HG03039 (cell line): ENCODE measurements around the gene SORCS2.

Experiments used
- ATAC-seq: cut with Tn5 transposase; IDR thresholded peaks from one replicate; pipeline ENCODE4 v1.9.1; 2021; ENCODE audit warnings: mild to moderate bottlenecking, moderate library complexity; ENCODE audit not compliant: unreplicated experiment

Gene SORCS2

GRCh38 chr4:7299908-7300710 is 107.8 kb downstream of the SORCS2 start:
- ATAC-seq: no peak

GRCh38 chr4:7300711-7301095 is 108.4 kb downstream of the SORCS2 start:
- no peak for ATAC-seq

DNA sequence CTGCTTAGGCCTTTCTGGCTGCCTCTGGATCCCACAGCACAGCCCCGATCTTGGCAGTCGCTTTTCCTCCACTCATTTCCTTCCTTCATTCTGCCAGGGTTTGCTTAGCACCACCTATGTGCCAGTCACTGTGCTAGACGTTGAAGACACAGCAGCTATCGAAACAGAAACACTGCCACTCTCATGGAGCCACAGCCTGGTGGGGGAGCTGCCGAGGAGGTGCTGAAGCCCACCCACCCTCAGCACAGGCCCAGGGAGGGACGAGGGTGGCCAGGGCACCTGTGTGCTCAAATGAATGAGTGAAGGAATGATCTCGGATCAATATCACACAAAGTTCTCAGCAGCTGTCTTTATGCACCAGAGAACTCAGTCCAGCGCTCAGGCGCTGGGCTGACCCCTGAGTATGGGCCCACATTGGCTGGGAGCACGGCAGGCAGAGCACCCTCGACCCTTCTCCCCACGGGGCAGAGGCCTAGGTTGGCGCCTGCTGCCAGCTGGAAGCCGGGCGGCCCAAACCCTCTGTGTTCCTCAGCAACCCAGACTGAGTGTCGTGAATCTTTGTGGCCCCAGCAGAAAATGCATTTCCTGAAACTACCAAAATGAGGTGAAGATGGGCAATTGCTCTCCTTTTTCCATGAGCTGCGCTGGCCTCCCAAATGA is 108.9 kb downstream of the SORCS2 start:
- ATAC-seq: no peak

GRCh38 chr4:7301846-7302630 is 109.7 kb downstream of the SORCS2 start:
- ATAC-seq: no peak

DNA sequence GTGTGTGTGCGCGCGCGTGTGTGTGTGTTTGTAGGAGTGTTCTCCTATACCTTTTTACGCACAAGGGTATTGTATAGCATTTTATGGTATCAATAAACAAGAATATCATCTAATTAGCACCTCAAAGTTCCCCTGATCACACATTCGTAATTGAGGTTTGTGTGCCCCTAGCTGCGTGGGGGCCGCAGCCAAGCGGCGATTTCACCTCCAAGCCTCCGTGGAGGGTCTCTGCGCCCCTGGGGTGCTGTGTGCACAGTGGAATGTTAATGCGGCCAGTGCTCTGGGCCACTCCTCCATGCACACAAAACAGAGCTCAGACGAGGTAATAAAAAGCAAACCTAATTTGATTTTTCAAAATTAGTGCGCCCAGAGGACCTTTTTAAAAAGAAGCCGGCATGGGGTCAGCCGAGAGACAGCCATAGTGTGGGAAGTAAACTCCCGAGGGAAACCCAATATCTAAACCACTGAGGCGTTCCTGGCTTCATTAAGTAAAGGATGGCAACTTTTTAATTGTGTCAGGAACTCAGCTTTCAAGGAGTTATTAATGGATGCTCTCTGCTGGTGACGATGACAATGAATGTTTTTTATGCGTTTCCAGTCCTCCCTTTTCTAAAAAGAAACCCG is 110.6 kb downstream of the SORCS2 start:
- no peak for ATAC-seq

DNA sequence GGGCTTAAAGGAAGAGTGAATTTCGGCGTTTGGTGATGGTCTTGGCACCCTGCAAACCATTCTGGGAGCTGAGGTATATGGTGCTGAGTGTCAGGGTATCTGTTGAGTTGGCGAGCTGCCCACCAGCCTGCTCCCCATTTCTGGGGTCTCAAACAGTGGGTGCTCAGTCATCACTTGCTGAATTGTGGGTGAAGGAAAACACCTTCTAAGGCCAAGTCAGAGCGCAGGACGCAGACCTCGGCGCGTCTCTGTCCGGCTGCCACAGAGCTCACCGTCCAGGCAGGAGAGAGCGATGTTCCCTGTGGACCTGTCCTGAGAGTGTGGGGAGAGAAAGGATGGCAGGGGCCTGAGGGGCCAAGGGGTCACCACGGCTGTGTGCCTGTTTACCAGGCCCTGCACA is 111.2 kb downstream of the SORCS2 start:
- no peak for ATAC-seq

DNA sequence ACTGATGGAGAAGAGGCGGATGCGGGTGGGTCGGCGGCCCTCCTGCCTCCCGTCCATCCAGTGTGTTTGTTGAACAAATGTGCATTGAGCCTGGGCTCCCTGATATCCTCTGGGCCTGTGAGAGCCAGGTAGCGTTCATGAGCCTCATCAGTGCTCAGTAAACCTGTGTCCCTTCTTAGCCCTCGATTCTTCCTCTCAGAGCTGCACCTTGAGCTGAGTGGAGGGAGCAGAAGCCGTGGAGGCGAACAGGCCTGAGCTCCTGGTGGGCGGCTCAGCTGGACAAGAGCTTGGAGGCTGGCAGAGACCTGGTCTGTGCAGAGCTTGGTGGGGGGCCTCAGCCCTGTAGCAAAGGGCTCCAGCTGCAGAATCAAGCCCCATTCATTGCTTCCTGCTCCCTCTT is 112.1 kb downstream of the SORCS2 start:
- ATAC-seq: no peak

- ATAC-seq: no peak
Measured at GRCh38 chr4:7306021-7306965, 114.0 kb downstream of the SORCS2 start.

DNA sequence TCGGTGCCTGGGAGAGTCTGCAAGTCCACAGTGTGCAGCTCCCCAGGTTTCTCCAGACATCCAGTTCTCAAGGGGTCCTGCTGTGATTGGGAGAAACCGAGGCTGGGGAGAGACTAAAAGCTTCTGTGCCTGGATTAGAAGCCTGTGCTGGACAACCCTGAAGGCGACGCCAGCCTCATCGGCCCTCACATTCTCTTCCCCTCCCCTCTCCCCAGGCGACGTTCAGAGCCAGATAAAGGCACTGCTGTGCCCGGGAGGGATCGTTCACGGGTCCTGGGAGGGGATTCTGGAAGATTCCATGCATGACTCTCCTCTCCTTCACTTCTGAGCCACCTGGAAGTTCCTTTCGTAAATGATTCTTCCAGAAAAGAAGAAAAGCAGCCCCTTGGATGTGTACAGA is 114.6 kb downstream of the SORCS2 start:
- no peak for ATAC-seq

DNA sequence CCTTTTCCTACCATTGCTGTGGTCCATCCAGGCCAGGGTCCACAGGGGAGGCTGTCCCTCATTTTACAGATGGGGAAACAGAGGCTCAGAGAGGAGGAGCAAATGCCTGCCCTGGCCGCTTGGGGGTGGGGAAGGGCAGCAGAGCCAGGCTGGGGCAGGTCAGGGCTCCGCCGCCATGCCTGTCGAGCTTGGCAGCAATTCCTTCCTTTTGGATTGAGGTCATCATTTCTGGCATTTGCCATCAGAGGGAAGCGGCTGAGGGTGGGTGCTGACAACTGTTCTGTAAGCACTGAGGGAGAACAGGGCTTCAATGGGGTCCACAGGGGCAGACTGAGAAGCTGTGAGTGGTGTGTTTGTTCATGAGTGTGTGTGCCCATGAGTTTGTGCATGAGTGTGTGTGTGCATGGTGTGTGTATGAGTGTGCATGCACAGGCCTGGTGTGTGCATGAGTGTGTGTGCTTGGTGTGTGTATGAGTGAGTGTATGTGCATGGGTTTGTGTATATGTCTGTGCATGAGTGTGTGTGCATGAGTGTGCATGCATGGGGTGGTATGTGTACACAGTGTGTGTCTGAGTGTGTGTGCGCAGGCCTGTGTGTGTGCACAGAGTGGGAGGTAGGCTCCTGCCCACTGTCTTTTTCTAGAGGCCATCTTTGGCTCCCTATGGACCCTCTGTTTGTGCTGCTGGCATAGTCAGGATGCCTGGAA is 115.2 kb downstream of the SORCS2 start:
- ATAC-seq: no peak

DNA sequence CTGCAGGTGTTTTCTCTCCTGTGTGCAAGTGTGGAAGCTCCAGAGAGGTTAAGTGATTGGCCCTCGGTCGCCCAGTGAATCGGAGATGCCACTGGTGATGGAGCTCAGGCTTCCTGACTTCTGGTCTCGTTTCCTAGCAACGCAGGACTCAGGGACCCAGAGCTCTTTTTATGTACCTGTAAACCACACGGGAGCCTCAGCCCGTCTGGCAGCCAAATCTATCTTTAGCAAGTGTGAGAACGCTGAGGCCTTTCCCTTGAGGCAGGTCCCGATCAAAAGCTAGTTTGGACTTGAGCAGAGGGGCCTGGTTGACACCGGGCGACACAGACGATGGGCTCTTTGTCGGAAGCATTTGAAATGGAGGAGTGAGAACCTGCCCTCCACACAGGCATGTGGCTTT is 116.8 kb downstream of the SORCS2 start:
- ATAC-seq: no peak

GRCh38 chr4:7309636-7310390 is 117.5 kb downstream of the SORCS2 start:
- ATAC-seq: no peak

GRCh38 chr4:7310451-7310850 is 118.1 kb downstream of the SORCS2 start:
- ATAC-seq: no peak

- no peak for ATAC-seq
Measured at GRCh38 chr4:7311205-7311604, 118.9 kb downstream of the SORCS2 start.

DNA sequence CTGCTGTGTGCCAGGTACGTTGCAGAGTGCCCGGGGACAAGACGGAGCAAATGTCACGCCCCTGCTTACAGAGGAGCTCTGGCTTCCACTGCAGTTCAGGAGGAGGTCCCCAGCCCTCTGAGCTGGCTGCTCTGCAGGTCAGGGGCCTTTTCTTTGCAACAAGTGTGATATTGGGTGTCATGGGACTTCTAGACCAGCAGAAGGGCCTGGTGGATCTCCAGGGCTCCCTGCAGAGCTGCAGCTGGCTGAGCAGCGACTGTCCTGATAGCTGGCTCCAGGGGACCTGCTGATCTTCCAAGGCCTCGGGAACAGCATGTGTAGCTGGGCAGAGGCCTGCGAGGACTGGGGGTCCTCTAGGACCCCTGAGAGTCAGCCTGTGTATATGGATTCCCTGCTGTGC is 120.4 kb downstream of the SORCS2 start:
- ATAC-seq: no peak

DNA sequence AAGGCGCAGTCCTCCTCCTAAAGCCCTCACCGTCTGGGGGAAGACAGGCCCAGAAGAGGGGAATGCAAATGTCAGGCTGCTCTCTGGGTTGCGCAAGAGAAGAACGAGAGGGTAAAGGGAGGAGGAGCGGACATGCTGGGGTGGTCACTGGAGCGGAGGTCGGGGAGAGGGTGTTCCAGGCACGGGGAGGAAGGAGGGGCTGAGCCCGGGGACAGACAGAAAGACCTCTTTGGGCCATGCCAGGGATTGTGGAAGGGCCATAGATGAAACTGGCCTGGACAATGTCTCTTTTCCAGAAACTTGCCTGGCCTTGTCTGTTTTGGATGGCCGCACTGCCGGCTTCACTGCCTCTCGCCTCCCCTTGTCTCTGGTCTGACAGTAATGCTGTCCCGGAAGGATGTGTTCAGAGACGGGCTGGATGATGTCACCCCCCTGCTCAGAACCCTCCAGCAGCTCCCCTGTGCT is 121.0 kb downstream of the SORCS2 start:
- no peak for ATAC-seq

DNA sequence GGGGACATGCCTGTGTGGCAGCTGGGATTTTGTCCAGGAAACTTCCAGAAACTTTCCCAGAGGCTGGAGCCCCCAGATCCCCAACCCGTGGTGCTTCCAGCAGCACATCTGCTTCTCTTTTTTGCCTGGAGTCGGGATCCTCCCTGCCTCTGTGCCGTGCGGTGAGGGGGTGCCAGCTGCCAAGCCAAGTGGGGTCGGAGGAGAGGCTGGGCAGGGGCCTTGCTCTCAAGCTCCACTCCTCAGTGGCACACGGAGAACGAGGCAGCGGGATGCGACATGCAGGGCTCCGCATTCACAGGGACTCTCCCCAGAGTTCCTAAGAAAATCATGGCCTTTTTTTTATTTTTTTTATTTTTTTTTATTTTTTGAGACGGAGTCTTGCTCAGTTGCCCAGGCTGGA is 121.7 kb downstream of the SORCS2 start:
- ATAC-seq: no peak

- no peak for ATAC-seq
Measured at GRCh38 chr4:7315286-7315685, 122.9 kb downstream of the SORCS2 start.

- ATAC-seq: no peak
Measured at GRCh38 chr4:7315935-7316334, 123.6 kb downstream of the SORCS2 start.
